Hindlimb muscle (tissue), 1 donor: ENCODE data around the gene FOXN1. TPM values are rescaled to one million over a fixed set of nuclear protein-coding genes. Genes with fewer than 3 reads are reported as not detected.
A peak's percentile ranks its signal among the peaks of the same experiment; 100 is the strongest.

Experiments
- DNase-seq: peaks from one replicate; pipeline ENCODE4 v3.0.0-alpha.2; 2013
- polyA plus RNA-seq: library from polyadenylated mRNA; unstranded; fragments of 120-200 nt; gene quantifications from one replicate; pipeline ENCODE4 v1.2.1, GENCODE V29; 2013; ENCODE audit not compliant: insufficient read length

The FOXN1 gene
- polyA plus RNA-seq, 1 donor = 0.12 TPM

- no peak for DNase-seq
Observed at GRCh38 chr17:28478712-28479615, 27.2 kb upstream of the FOXN1 start.

GRCh38 chr17:28480278-28480677 lies 25.9 kb upstream of the FOXN1 start:
- no peak for DNase-seq

- no peak for DNase-seq
Observed at GRCh38 chr17:28480799-28481571, 25.2 kb upstream of the FOXN1 start.

DNA sequence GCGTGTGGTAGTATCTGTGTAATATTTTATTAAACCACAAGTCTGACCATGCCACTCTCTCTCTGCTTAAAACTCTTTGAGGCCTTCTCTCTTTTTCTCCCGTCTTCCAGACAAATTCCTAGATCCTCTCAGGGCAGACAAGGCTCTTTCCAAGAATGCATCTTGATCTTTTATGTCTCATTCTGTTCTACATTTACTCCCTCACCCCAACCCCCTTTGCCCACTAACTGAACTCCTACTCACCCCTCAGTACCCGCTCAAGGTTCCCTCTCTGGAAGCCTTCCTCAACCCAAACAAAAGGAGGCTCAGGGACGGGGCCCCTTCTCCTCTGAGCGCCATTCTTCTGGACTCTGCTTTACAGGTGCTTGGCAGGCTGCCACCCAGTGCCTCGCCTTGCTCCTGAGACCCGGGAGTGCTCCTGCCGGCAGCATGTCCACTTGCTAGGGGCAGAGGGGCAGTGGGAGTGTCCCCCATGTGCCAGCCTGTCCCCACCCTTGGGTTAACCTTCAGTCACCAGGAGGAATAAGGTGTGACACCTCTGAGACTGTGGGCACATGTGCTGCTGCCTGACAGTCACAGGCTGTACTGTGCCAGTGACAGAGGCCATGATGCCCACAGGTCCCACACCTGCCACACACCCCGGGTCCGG lies 23.5 kb upstream of the FOXN1 start:
- DNase-seq = no peak

DNA sequence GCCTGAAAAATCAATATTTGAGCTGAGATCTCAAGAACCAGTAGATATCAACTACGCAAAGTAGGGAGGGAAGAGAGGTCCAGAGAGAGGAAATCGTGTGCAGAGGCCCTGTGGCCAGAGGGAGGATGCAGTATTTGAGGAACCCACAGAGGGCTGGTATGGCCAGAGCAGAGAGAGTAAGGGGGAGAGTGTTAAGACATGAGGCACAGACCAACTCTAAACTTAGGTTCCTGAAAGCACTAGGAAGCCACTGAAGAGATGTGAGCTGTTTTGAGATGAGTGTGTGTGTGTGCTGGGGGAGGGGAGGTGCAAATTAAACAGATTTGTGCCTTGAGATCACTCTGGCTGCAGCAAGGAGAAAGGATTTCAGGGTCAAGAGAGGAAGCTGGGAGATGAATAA lies 21.9 kb upstream of the FOXN1 start:
- no peak for DNase-seq

DNA sequence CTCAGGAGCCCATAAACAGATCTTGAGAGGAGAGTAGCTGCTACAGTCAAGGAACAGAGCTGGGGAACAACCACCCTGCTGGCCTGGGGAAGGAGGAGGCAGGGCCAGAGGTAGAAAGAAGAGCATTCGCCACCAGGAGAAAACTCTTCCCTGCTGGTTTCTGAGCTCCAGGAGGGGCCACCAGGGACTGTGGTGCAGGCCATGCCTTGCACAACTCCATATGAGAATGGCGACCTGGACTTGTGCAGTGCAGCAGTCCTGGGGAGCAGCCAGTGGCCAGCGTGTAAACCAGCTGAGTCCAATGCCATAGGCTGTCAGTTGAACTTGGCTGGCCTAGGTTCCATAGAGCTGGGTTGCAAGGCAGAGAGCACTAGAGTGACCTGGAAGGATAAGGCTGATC lies 21.1 kb upstream of the FOXN1 start:
- no peak for DNase-seq

GRCh38 chr17:28487881-28488532 lies 18.1 kb upstream of the FOXN1 start:
- no peak for DNase-seq

- DNase-seq = no peak
Observed at GRCh38 chr17:28488533-28489276, 17.4 kb upstream of the FOXN1 start.

DNA sequence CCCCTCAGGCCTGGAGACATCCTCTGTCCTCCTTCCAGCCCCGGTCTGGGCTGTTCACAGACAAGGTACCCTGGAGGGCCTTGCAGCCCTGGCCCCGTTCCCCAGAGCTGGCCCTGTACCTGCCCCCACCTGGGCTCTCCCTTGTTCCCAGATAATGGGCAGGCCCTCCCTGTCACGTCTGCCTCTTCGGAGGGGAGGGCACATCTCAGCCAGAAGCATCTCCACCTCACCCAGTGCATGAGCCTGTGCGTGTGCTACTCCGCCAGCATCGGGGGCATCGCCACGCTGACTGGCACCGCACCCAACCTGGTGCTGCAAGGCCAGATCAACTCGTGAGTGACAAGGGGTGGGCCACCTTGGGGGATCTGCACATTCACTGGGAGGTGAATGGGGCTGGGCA lies 14.9 kb upstream of the FOXN1 start:
- no peak for DNase-seq

DNA sequence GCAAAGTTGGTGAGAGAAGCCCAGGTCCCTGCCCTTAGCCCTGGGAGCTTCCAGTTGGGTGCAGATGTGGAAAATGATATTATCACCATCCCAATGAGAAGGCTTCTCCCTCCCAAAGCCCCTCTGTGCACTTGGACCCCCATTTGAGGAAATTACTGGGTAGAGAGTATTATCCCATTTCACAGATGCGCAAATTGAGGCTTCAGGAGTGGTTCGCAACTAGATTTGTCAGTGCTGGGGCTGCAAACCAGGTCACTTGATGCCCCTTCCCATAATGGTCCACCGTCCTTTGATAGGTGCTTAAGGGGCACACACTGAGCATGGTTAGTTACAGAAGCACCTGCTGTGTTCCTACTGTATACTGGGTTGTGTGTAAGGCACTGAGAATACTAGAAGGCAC lies 14.3 kb upstream of the FOXN1 start:
- DNase-seq = no peak

DNA sequence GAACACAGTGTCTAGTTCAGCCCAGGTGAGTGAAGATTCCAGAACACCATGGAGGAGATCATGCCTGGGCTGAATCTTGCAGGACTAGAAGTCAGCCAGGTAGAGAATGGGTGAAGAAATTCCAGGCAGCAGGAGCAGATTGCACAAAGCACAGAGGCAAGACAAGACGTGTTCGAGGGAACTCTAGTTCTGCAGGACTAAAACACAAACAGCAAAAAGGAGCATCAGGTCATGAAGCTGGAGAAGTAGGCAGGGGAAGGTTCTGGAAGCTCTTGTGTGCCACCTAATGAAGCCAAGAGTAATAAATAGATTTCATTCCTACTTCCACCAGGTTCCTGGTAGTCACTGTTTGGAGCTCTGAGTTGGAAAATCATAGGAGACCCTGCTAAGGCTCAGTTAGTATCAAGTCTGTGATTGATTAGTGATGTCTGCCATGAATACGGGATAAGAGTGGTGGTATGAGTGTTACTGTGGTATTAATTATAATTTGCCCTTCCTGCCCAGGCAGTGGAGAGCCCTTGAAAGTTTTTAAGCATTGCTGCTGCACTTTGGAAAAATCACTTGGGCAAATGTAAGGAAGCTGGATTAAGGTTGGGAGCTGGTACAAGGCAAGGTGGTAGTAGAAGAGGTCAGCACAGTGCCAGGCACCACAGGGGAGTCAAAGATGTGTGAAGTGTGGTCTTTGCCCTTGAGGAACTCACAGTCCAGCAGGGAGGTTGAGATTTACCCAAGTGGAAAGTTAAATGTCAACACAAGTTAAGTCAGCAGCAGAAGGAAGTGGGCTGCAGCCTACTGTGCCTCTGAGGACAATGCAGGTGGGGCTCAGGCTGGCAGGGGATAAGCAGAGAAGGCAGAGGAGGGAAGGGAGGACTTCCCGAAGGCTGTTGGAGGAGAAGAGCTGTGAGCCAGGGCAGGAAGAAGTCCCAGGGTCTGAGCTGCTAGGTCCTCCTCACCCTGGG lies 13.5 kb upstream of the FOXN1 start:
- no peak for DNase-seq

- no peak for DNase-seq
Observed at GRCh38 chr17:28493460-28493859, 12.7 kb upstream of the FOXN1 start.

DNA sequence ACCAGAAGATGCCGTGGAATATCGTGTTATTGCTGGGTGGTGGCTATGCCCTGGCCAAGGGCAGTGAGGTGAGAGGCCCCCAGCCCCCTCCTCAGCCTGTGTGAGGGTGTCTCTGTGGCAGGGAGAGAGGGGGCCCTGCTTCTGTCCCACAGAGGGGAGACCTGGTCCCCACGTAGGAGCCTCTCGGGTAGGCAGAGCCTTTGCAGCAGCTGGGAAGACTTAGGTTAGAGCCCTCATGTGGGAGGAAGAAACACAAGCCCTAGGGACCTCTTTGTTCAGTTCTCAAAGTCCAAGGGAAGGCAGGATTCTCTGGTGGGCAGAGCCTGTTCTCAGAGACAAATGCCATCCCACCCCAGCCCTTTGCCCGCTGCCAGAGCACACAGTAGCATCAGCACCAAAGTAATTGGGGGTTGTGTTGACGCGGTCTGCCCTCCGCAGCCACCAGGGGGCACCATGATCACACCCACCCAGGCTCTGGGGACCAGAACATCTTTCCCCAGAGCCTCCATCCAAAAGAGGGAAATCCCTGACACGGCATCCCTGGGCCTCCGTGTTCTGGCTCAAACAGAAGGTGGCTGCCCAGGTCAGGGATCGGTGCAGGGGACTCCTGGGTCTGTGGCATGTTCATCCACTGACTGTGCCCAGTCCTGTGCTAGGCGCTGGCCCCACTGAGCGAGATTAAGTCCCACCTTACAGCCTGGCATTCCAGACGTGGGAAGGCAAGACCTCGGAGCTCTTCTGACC lies 11.5 kb upstream of the FOXN1 start:
- DNase-seq = peak; percentile 64

DNA sequence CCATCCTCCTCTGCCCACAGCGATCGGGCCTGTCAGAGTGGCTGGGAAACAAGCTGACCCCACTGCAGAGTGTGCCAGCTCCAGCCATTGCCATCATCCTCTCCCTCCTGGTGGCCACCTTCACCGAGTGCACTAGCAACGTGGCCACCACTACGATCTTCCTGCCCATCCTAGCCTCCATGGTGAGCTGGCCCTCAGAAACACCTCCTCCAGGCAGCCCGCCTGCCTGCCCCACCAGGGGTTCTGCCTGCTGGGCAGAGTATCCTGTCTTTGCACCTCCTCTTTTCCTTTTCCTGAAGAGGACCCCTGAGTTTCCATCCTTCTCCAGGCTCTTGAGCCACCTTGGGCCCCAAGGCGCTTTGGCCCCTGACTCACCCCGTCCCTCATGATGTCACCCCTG lies 10.5 kb upstream of the FOXN1 start:
- DNase-seq = no peak

- no peak for DNase-seq
Observed at GRCh38 chr17:28497931-28498330, 8.2 kb upstream of the FOXN1 start.

DNA sequence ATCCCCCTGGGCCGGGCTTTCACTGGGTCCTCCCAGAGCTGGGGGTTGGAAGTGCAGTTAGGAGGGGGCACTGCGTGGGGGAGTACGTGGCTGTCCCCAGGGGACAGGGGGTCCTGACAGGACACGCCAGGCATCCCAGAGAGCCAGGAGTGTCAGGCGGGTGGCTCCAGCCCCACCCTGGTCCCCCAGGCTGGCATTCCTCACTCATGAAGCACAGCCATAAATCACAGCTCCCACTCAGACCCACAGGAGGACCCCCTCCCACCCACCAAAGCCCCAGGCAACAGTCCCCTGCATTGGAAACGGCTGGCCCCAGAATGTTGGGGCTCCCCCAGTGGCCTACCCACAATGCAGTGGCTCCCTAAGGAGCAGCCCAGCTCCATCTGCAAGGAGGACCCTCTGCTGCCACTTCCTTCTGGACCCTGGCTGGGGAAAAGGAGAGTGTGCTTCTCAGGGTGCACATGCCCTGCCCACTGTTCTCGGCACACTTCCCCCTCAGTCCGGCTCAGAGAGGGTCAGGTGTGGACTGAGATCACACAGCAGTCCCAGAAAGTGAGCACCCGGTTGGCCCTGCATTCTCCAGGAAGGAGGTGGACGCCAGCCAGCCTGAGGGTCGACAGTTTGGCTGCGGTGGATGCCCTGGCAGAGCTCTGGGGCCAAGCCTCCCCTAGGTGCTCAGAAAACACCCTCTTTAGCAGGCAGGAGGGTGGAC lies 7.3 kb upstream of the FOXN1 start:
- DNase-seq = no peak

DNA sequence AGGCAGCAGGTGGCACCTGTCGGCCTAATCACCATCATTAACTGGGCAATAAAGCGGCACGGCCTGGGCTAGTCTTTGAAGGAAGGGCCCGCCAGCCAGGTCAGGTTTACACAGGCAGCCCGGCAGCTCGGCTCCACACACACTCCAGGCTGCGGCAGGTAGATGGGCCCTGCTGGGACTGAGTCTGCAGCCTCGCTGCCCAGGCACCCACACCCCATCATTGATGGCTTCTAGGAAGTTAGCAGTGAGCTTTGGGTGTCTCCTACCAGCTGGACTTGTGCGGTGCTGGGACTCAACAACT lies 6.8 kb upstream of the FOXN1 start:
- DNase-seq = no peak

DNA sequence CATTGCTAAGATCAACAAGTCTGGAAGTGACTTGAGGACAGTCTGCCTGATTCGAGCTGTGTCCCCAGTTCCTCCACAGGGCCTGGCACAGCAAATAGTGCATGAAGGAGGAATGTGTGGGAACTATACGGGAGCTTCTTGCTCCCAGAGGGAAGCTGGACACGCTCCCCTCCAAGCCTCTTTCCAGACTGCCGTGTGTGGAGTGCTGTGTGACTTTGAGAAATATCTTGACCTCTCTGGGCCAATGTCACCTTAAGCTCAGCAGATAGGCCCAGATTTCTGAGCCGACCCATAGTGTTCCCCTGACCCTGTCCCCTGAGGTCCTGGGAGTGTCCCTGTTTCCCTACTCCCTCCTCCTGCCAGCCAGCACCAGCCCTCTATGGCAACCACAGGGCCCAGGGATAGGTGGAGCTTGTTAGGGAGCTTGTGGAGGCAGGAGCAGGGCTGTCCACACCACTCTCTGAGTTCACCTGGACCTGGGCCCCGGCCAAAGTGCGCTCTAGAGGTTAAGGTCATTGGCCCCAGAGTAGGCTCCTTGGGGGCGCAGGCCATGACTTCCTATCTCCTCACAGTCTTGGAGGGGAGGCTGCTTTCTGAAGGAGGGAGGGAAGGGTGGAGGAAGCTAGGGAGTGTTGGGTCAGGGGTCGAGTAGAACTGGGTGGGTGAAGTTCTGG lies 6.3 kb upstream of the FOXN1 start:
- DNase-seq = no peak
